SHP77 (cell line): ENCODE results near the gene SLC6A19.
A peak's percentile ranks its signal among the peaks of the same experiment; 100 is the strongest.
"Not testable (repeated sequence)": the region's sequence is repeated elsewhere in the genome, so short reads cannot be mapped to it uniquely, and the experiment has no call there.

ENCODE experiments used
- DNase-seq, 2 experiments: peaks; one replicate each; lab custom pipeline; 2025; lab: John Stamatoyannopoulos, UW

Gene SLC6A19

DNA sequence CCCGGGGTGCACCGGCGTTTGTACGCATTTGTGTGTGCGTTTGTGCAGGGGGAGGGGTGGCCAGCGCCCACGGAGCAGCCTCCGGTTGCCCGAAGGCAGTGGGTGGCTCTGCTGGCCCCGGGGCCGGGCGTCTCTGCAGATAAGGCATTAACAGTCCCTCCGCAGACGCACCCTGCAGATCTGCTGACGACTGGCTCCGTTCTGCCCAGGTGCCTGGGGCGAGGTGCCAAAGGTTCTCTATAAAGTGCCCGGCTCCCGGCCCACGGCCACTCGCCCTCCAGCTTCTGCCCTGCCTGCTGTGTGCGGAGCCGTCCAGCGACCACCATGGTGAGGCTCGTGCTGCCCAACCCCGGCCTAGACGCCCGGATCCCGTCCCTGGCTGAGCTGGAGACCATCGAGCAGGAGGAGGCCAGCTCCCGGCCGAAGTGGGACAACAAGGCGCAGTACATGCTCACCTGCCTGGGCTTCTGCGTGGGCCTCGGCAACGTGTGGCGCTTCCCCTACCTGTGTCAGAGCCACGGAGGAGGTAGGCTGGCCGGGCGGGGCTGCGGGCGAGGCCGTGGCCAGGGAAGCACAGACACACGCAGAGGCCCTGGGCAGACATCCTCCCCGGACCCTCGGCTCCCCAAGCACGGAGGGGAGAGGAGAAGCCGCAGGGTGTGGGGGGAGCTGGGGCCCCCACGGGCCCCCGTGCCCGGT, at the start of gene SLC6A19:
TSS of gene SLC6A19 (plus strand) at position 269 of the 699 bp plus-strand sequence. CDS start at position 325, 56 bp downstream.
- no peak for DNase-seq

DNA sequence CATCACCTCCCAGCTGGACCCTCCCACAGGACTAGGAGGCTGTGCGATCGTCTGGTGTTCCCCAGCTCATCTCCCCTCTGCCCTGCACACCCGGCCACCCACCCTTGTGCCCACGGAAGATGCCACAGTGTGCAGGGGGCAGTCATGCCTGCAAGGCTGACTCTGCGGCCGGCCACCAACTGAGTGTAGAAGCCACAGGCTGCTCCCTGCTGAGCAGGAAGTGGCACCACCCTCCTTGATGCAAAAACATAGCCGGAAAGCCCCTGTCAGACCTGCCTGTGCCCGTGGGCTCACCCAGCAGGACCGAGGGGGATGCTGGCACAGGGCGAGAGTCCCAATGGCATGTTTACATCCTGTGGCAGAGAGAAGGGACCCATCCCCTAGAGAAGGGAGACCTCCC, 49.2 kb upstream of the SLC6A19 start:
- DNase-seq: no peak

DNA sequence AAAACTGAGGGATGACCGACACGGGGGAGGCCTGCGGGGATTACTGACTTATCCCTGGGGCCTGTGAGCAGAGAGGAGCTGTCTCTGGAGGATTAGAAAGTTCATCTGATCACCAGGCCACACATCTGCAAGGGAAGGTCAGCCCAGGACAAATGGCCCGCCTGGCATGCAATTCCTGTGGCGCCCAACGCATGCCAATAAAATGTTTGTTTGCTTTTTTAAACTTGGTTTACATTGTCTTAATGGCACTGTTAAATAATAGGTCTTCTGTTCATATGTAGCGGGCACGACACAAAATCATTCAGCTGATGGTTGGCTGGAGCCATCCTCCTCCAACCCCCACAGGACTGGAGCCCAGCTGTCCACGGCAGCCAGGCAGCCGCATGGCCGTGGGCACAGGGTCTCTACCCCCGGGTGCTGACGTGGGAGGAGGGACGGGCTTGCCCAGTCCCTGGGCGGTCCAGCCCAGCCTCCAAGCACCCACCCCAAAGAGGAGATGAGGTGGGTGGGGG, 48.6 kb upstream of the SLC6A19 start:
- no peak for DNase-seq

DNA sequence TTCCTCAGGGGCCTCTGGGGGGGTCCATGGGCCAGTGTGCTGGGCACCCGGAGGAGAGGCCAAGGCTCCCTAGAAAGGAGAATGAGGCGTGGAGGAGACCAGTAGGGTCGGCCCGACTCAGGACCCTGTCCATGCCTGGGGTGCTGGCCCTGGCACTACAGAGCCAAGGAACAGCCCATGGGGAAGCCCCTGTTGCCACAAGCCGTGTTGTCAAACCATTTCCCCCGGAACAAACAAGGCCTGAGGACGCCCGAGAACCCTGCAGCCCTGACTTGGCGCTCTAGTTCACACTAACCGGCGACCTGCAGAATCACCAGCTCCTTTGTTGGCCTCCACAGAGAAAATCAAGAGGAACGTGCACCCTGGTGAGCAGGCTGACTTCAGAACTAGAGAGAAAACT, 48.0 kb upstream of the SLC6A19 start:
- DNase-seq: no peak

DNA sequence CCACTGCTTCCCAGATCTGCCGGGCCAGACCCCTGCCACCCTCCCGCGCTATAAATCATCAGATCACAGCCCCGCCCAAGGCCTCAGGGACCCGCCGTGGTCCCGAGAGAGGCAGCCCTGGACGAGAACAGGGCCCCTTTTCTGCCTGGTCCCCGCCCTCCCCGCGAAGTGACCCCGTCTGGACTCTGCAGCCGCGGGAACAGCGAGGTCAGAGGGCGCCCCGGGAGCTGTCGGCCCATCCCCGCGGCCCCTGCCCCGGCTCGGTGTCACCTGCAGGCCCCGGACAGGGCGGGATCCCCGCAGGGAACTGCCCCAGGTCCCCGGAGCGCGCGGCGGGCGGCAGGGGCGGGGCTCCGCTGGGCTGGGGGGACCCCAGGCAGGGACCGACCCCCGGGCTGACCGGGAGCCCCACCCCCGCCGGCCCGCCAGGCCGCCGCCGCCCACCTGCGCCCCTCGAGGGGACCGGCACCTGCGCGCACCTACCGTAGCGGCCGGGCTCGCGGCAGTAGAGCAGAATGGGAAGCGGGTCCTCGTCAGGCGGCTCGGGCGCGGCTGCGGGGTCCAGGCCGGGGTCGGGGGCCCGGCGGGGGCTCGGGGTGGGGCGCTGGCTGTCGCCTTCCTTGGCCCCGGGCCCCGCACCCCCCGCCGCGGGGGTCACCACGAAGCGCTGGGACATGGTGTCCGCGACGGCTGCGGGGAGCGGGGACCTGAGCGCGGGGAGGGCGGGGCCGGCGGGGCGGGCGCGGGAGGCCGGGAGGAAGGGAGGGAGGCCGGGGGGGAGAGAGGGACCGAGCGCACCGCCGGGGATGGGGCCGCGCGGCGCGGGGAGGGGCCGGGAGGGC, 46.0 kb upstream of the SLC6A19 start:
- DNase-seq: no peak

DNA sequence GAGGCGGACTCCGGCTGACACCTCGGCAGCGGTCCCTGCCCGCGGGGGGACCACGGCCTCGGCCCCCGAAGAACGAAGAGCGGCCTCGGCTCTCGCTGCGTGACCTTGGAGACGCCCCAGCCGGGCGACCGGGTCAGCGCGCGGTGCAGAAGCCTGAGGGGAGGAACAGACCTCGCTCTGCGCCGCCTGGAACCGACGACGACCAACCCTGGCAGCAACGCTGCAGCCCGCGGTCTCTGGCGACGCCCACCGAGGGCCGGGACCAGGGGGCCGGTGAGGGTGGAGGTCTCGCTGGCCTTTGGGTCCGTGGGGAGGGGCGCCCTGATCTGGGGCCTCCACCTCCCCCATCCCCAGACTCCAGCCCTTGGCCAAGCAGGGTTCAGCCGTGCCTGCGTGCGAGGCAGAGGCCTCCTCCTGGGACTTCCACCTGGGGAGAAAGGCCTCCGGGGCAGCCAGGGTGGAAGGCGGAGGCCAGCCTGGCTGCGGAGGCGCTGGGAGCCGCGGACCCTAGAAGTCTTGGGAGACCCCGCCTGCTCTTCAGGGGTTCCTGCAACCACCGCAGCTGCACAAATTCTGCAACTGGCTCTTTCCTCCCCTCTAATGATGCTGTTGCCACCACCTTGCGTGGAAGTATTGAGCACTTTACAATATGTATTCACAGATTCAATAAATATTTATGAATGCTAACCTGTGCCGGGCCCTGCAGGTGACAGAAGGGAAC, 45.2 kb upstream of the SLC6A19 start:
- DNase-seq: no peak

DNA sequence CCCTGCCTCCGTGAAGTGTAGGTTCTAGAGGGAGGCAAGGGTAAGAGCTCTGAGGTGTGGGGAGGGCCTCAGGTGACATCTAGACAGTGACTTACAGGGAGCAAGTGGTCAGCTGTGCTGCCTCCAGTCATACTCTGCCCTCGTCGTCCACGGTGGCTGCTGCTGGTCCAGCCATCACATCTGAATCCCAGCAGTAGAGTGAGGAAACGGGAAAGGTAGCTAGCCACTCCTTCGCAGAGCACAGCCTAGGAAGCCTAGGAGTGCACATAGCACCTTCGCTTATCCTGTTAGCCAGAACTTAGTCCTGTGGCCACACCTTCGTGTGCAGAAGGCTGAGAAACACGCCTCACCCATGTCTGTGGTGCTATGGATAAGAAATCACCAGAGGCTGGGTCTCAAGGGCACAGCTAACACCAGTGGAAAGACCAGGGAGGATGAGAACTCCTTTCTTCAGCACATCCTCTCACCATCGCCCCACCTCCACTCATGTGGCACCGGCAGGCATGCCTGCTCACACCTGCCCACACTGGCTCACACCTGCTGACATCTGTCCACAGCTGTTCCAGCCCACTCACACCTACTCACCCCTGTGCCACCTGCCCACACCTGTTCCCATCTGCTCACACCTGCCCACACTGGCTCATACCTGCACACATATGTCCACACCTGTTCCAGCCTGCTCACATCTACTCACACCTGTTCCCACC, 44.5 kb upstream of the SLC6A19 start:
- no peak for DNase-seq

DNA sequence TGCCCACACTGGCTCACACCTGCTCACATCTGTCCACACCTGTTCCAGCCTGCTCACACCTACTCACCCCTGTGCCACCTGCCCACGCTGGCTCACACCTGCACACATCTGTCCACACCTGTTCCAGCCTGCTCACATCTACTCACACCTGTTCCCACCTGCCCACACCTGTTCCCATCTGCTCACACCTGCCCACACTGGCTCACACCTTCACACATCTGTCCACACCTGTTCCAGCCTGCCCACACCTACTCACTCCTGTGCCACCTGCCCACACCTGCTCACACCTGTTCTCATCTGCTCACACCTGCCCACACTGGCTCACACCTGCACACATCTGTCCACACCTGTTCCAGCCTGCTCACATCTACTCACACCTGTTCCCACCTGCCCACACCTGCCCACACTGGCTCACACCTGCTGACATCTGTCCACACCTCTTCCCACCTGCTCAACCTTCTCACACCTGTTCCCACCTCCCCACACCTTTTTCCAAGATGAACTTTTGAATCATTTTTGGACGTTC, 43.9 kb upstream of the SLC6A19 start:
- not testable (repeated sequence) for DNase-seq

DNA sequence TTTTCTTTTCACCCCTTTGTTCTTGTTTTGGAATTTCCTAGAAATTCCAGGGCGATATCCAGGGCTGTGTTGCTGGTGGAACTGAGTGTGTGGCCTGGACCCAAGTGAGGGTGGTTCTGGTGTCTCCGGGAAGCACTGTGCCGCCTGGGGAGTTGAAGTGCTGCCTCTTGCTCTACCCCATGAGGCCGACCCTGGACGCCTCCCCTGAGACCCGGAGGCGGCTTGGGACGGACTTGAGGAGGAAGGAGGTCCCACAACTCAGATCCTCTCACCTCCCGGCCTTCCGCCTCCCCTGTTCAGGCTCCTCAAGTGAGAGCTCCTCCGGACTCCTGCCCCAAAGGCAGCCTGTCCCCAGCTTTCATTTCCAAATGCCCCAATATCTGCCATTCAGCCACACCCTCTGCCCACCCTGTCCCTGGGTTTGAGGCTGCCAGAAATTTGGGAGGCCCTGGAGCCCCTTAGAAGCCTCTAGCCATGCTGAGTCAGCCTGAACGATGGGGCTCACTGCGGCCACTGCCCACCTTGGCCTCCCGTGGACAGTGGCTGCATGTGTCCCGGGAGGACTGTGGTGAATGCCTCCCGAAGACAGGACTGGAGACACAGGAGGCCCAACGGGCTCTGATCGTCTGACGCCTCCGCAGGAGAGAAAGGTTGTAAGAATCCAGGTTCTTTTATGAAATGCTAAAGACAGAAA, 42.6 kb upstream of the SLC6A19 start:
- DNase-seq: no peak

DNA sequence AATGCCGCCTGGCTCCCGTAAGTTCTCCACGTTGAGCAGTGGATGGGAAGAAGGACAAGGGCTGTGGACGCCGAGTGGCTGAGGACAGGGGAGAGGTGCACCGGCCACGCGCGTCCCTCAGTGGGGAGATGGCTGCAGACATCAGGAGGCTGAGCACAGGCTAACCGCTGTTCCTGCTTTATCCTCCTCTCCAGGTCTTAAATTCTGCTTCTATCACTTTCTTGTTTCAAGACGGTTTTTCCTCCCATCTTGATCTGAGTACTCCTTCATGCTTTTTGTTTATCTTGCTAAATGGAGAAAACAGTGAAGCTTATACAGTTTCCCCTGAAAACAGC, 42.1 kb upstream of the SLC6A19 start:
- no peak for DNase-seq

DNA sequence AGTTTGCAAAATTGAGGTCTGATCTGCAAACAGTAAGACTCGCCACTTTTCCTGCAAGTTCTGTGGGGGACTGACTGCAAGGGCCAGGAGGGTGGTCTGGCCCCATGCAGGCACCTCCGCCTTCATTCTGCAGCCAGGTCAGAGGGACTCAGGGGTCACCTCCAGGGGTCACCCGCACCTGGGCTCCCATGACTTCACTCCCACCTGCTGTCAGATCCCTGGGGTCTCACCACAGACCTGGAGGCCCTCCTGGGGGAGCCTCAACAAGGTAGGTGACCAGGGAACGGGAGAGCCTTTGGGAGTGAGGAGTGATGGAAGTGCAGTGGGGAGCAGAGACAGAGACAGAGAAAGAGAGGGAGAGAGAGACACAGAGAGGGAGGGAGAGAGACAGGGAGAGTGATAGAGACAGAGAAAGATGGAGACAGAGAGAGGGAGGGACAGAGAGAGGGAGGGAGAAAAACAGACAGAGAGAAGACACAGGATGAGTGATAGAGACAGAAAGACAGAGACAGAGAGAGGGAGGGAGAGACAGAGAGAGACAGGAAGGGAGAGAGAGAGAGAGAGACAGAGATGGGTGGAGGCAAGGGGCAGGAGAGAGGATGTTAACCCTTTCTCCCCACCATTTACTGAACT, 41.5 kb upstream of the SLC6A19 start:
- no peak for DNase-seq

DNA sequence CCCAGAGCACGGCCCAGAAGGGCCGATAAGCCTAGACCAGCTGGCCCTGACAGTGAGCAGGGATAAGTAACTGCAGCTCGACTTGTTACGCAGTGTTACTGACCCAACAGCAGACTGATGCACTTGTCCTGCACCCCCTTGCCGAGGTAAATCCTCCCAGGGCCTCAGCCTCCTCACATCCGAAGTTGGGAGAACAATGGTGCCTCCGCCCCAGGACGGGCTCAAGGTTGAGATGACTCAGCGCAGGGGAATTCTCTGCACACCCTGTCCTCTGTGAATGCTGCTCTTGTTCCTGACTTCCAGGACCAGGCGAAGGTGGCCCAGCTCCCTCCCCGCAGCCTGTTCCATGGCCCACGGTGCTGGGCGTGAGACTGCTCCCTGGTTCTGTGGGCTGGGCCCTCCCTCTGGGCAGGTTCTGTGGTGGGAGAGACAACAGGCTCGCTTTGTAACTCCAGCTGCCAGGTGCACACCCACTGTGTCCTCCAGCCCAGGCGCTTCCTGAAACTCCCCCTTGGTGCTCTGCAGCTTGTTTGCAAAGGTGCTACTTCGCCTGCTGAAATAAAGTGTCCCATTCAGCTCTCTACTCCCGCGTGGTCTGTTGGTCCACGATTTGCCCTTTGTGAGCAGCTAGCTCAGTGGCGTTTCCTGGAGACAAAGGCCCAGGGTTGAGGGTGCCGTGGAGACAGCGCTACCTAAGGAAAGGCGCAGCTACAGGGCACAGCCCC, 40.1 kb upstream of the SLC6A19 start:
- peak; percentile 51 to 63 for DNase-seq

DNA sequence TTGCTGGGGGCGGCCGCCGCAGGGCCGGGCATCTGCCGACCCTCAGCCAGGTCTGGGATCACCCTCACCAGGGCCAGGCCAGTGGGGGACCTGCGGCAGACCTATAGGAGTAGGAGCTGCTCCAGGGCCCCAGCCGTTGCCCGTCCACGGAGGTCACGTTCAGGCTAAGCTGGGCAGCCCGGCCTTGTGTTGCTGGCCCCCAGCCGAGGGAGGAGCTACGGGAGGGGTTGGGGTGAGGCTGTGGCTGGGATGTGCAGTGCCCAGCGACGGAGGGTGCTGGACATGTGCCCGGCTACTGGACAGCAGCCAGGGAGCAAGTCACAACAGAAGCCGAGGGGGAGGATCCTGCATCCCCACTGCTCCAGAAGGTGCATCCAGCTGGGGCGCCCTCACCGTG, 39.6 kb upstream of the SLC6A19 start:
- DNase-seq: peak; percentile 43 to 68

DNA sequence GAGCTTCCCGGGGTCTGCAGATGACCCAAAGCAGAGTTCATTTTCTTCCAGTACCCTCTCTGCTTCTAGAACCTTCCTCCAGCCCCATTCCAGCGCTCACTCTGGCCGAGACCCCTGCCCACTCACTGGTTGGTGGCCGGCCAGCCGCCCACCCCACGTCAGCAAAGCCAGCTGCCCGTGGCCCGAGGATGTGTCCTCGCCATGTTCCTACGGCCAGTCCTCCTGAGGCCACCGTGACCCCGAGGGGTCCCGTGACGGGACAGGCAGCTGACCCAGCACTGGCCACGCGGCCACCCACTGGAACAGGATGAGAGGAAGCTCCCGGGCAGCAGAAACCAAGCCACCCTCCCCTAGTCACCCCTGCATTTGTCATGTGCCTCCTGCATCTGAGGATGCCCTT, 39.1 kb upstream of the SLC6A19 start:
- no peak for DNase-seq

DNA sequence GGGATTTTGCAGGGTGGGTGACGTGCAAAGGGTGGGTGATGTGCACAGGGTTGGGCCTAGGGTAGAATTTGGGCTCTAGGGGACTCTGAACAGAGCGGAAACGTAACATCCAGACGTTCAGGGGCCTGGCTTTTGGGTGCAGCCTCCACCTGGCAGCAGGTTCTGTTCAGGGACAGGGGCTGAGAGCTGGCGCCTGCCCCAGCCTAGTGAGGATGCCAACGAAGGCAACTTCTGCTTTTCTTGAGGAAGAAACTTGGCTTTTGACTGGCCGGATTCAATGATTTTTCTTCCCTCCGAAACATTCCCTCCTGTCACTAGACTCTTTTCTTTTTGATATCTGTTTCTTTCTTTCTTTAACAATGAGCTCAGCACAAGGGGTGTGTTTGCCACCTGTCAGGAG, 38.6 kb upstream of the SLC6A19 start:
- DNase-seq: no peak

DNA sequence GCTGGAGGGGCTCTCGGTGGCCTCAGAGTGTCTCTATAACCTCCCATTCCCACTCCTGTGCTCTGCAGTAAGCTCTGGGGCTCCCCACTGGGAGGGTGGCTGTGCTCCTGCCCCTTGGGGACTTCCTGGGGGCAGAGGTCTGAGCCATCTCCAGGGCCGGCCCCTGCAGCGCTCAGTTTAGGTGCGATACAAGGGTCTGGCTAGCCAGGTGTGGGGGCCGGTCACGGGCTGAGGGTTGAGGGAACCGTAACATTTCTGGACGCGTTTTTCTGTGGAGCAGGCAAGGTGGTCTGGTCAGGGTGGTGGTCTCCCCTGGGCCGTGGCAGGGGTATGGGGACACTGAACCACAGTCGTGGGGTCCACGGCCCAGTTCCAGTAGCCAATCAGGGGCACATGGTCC, 38.0 kb upstream of the SLC6A19 start:
- no peak for DNase-seq

DNA sequence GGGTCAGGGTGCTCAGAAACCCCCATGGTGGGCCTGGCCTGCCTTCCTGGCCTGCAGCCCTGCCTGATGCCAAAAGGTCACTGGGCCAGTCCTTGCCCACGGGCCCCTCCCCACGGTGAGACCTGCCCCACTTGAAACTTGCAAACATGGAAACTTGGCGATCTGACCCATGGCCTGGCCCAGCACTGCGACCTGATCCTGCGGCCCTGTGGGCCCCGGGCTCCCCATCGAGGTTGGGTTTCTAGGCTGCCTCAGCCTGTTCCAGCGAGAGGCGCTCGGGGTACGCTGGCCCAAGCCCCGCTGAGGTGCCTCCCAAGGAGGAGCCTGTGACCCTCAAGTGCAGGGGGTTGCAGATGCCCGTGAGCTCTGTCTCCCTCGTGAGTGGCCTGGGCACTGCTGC, 37.5 kb upstream of the SLC6A19 start:
- DNase-seq: no peak

DNA sequence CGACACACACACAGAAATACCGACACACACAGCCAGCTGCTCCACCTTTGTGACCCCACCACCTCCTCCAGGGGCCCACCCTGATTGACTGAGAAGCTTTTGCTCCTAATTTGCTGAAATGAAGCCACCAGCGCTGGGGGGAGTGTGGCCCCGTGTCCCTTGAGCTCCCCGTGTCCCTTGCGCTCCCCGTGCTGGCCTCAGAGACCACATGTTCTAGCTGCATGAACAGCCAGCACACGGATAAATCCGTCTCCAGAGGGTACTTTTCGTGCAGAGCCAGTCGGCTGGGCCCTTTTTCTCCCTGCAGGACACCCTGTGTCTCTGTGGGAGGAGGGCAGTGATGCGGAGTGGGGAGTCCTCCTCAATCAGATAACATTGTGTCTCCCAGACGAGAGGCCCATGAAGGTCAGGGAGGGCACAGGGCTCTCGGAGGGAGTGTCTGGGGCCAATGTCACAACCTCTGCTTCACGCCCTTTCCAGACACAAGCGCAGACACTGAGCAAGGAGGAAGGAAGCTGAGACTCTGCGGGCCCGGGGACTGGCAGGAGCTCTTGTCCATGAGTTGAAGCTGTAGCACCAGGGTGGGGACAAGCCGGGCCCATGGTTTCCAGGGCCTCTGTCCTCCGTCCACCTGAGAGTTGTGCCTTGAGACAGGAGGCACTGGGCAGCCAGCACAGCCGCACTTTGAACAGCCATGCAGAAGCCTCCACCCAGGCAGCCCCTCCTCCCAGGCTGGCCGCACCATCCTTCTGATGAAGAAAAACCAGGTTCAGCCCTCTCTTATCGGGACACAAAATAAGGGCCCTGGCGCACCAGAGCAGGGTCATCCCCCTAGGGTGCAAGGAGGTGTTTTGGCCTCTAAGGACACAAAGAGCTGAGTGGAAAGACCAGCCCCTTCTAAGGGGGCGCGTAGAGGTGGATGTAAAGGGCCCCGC, 36.4 kb upstream of the SLC6A19 start:
- DNase-seq: no peak

DNA sequence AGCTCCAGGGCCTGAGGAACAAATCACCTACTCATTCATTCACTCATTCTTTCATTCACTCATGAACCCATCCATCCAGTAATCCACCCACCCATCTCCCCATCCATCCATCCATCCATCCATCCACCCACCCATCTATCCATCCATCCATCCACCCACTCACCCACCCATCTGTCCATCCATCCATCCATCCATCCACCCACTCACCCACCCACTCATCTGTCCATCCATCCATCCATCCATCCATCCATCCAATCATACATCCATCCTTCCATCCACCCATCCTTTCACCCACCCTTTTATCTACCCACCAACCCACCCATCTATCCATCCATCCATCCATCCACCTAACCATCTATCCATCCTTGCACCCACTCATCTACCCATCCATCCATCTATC, 35.5 kb upstream of the SLC6A19 start:
- DNase-seq: no peak
